Loucy (cell line): ENCODE measurements around the gene CCR1.

ENCODE experiments used
- H2AFZ ChIP-seq: fragments of 200-600 bp; sonication (generic); 2 replicates; pipeline ENCODE4 v1.6.0; 2016; ENCODE audit warnings: antibody characterized with exemption, mild to moderate bottlenecking, low read length, moderate library complexity
- H3F3A ChIP-seq: fragments of 200-600 bp; 2 replicates; pipeline ENCODE4 v1.6.0; 2016; ENCODE audit warnings: antibody characterized with exemption, low read depth, mild to moderate bottlenecking
- H3K27me3 ChIP-seq: fragments of 200-600 bp; sonication (generic); 2 replicates; pipeline ENCODE4 v1.6.1; 2014; ENCODE audit warnings: low read length, mild to moderate bottlenecking; ENCODE audit not compliant: insufficient read depth, poor library complexity, severe bottlenecking
- H3K36me3 ChIP-seq: fragments of 200-600 bp; sonication (generic); 2 replicates; pipeline ENCODE4 v1.6.1; 2016; ENCODE audit warnings: low read length; ENCODE audit not compliant: insufficient read depth
- H3K4me1 ChIP-seq: fragments of 200-600 bp; sonication (generic); 2 replicates; pipeline ENCODE4 v1.5.1; 2014; ENCODE audit warnings: low read length, mild to moderate bottlenecking; ENCODE audit not compliant: insufficient read depth, poor library complexity, severe bottlenecking
- H3K4me2 ChIP-seq: fragments of 200-600 bp; sonication (generic); 2 replicates; pipeline ENCODE4 v1.6.0; 2014; ENCODE audit warnings: antibody characterized with exemption, low read length, low read depth, mild to moderate bottlenecking; ENCODE audit not compliant: poor library complexity, severe bottlenecking
- H3K4me3 ChIP-seq: fragments of 200-600 bp; sonication (generic); 2 replicates; pipeline ENCODE4 v1.5.1; 2014; ENCODE audit warnings: low read length, mild to moderate bottlenecking, mixed read lengths; ENCODE audit not compliant: poor library complexity, severe bottlenecking
- H3K79me2 ChIP-seq: fragments of 200-600 bp; sonication (generic); 2 replicates; pipeline ENCODE4 v1.6.1; 2014; ENCODE audit warnings: low read length; ENCODE audit not compliant: insufficient read depth
- H3K9ac ChIP-seq: fragments of 200-600 bp; sonication (generic); 2 replicates; pipeline ENCODE4 v1.6.0; 2014; ENCODE audit warnings: mild to moderate bottlenecking, low read depth, low read length, moderate library complexity; ENCODE audit not compliant: poor library complexity, severe bottlenecking
- H3K9me2 ChIP-seq: fragments of 200-600 bp; sonication (generic); replicated peaks from 2 replicates; pipeline ENCODE4 v1.6.1; 2016; ENCODE audit warnings: low read depth, low read length, mixed read lengths
- H3K9me3 ChIP-seq: fragments of 200-600 bp; sonication (generic); 2 replicates; pipeline ENCODE4 v1.6.1; 2014; ENCODE audit warnings: mild to moderate bottlenecking, antibody characterized with exemption, low read length, low read depth; ENCODE audit not compliant: insufficient read depth
- H4K20me1 ChIP-seq: fragments of 200-600 bp; sonication (generic); 2 replicates; pipeline ENCODE4 v1.6.0; 2014; ENCODE audit warnings: antibody characterized with exemption, low read length, mild to moderate bottlenecking; ENCODE audit not compliant: insufficient read depth, poor library complexity, severe bottlenecking
- CTCF ChIP-seq: fragments of 200-600 bp; sonication (generic); conservative IDR thresholded peaks from 2 replicates; pipeline ENCODE4 v1.5.1; 2014; ENCODE audit warnings: mild to moderate bottlenecking, antibody characterized with exemption, low read length
- EZH2phosphoT487 ChIP-seq: fragments of 200-600 bp; IDR thresholded peaks from 2 replicates; pipeline ENCODE4 v1.6.1; 2018; ENCODE audit warnings: antibody characterized with exemption, mild to moderate bottlenecking, moderate library complexity, borderline replicate concordance

The CCR1 gene

GRCh38 chr3:46194868-46195553, 13.1 kb downstream of the CCR1 start:
- peaks cover 13% of the 10 kb centered on the region for H3K27me3 ChIP-seq
- H3K4me3 ChIP-seq: no peak overlapping the region

GRCh38 chr3:46193436-46193835, 14.7 kb downstream of the CCR1 start:
- H3K4me1 ChIP-seq: no peaks in the 10 kb centered on the region
- no peak overlapping the region for H3K4me3 ChIP-seq
- no peak overlapping the region for H3K9ac ChIP-seq
- peaks cover 13% of the 10 kb centered on the region for H3K27me3 ChIP-seq
- no peaks in the 10 kb centered on the region for H3F3A ChIP-seq
- H3K79me2 ChIP-seq: no peaks in the 10 kb centered on the region
- no peaks in the 10 kb centered on the region for H4K20me1 ChIP-seq
- no peak overlapping the region for H2AFZ ChIP-seq
- H3K4me2 ChIP-seq: no peak overlapping the region
- H3K36me3 ChIP-seq: no peaks in the 10 kb centered on the region
- peaks cover 11% of the 10 kb centered on the region; the same call in 1 of the 2 replicates for H3K9me3 ChIP-seq
- TF ChIP-seq EZH2phosphoT487: no peak
- TF ChIP-seq CTCF: no peak
- no peaks in the 10 kb centered on the region for H3K9me2 ChIP-seq

More at GRCh38 chr3:46194868-46195553, 13.1 kb downstream of the CCR1 start:
- Histone ChIP-seq H3K9ac (no peak overlapping the region), H3K79me2 (no peaks in the 10 kb centered on the region), H3K36me3 (no peaks in the 10 kb centered on the region), H3K9me2 (no peaks in the 10 kb centered on the region), H4K20me1 (no peaks in the 10 kb centered on the region), H3K4me2 (no peak overlapping the region), H2AFZ (no peak overlapping the region), H3F3A (no peaks in the 10 kb centered on the region), H3K9me3 (peaks cover 11% of the 10 kb centered on the region; the same call in 1 of the 2 replicates), H3K4me1 (no peaks in the 10 kb centered on the region)
- TF ChIP-seq CTCF (no peak), EZH2phosphoT487 (no peak)

GRCh38 chr3:46192939-46193338, 15.2 kb downstream of the CCR1 start:
- no peaks in the 10 kb centered on the region for H3K4me1 ChIP-seq
- no peaks in the 10 kb centered on the region for H3K9me2 ChIP-seq
- H3K9ac ChIP-seq: no peak overlapping the region
- H3K4me2 ChIP-seq: no peak overlapping the region
- TF ChIP-seq CTCF: no peak
- no peak for TF ChIP-seq EZH2phosphoT487
- peaks cover 11% of the 10 kb centered on the region; the same call in 1 of the 2 replicates for H3K9me3 ChIP-seq
- no peak overlapping the region for H3K4me3 ChIP-seq
- peaks cover 13% of the 10 kb centered on the region for H3K27me3 ChIP-seq
- H3K36me3 ChIP-seq: no peaks in the 10 kb centered on the region
- no peaks in the 10 kb centered on the region for H3F3A ChIP-seq
- no peaks in the 10 kb centered on the region for H3K79me2 ChIP-seq
- H2AFZ ChIP-seq: no peak overlapping the region
- no peaks in the 10 kb centered on the region for H4K20me1 ChIP-seq
